Activated CD4-positive, alpha-beta memory T cell treated with anti-CD3 and anti-CD28 coated beads for 36 hours (primary cell): ENCODE results near the gene SLC25A53. TPM values are rescaled to one million over a fixed set of nuclear protein-coding genes. Genes with fewer than 3 reads are reported as not detected.
"Not testable (repeated sequence)": the region's sequence is repeated elsewhere in the genome, so short reads cannot be mapped to it uniquely, and the experiment has no call there.

ENCODE experiments used
- CTCF ChIA-PET: fragments of 350-600 bp; sonication (Branson Sonifier 250); formaldehyde crosslinking; loops from one replicate; lab custom pipeline; 2021; ENCODE audit warnings: antibody characterized with exemption, inconsistent platforms; lab: Charles Lee
- POLR2A ChIA-PET: fragments of 350-600 bp; sonication (Branson Sonifier 250); formaldehyde crosslinking; loops from one replicate; lab custom pipeline; 2021; ENCODE audit warnings: antibody characterized with exemption; lab: Charles Lee
- DNase-seq: peaks from one replicate; pipeline ENCODE4 v3.0.0-alpha.2; 2020
- H3K27ac Mint-ChIP-seq: one replicate; pipeline ENCODE4 v1.8.0; 2021; ENCODE audit warnings: mixed read lengths
- H3K27me3 Mint-ChIP-seq: one replicate; pipeline ENCODE4 v1.8.0; 2021; ENCODE audit warnings: mixed read lengths
- H3K36me3 Mint-ChIP-seq: one replicate; pipeline ENCODE4 v1.8.0; 2021; ENCODE audit warnings: mixed read lengths
- H3K4me1 Mint-ChIP-seq: one replicate; pipeline ENCODE4 v1.8.0; 2021; ENCODE audit warnings: low read depth, mixed read lengths
- H3K4me3 Mint-ChIP-seq: one replicate; pipeline ENCODE4 v1.8.0; 2021; ENCODE audit warnings: mild to moderate bottlenecking, mixed read lengths
- H3K9me3 Mint-ChIP-seq: one replicate; pipeline ENCODE4 v1.8.0; 2021; ENCODE audit warnings: mixed read lengths
- intact Hi-C: fragments of 100-400 bp; cut with micrococcal nuclease; formaldehyde crosslinking; loops from one replicate; pipeline ENCODE4 v1.15.1; 2023
- total RNA-seq, 2 experiments: library from RNA; stranded (reverse); gene quantifications; one replicate each; pipeline ENCODE4 v1.2.3, GENCODE V29; 2021

Gene SLC25A53
- total RNA-seq, 2 experiments from 2014 or later: 3.6 to 4.2 TPM

DNA sequence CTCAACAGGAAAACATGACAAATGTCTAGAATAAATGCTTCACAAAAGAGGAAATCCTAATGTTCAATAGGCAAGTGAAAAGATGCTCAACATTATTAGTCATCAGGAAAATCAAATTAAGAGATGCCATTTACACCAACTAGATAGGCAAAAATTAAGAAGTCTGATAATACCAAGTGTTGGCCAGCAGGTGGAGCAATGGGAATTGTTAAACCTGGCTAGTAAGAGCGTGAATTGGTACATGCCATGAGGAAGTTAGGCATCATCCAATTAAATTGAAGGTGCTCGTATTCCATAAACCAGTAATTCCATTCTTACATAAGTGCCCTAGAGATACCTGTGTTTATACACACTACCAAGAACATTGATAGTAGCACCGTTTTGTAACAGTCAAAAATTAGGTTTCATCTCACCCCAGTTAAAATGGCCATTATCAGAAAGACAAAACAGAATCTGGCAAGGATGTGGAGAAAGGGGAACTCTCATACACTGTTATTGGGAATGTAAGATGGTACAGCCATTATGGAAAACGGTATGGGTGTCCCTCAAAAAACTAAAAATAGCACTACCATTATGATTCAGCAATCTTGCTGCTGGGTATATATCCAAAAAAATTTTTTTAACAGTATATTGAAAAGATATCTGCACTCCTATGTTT lies 58.5 kb downstream of the SLC25A53 start:
- peak; percentile 48 for DNase-seq
- Mint-ChIP-seq H3K4me3 (no peak overlapping the region), H3K9me3 (no peaks in the 10 kb centered on the region), H3K36me3 (no peaks in the 10 kb centered on the region), H3K27me3 (no peaks in the 10 kb centered on the region), H3K27ac (no peak overlapping the region), H3K4me1 (peaks cover 2% of the 10 kb centered on the region)
- CTCF ChIA-PET: interaction anchor here (0.7 to 4.2 kb wide), 3 partner anchors 15 to 38 kb away, joined by 5 to 48 read pairs (median 25); partner anchors contain the start of gene ZCCHC18
- intact Hi-C loops: loop anchor here (1.0 kb wide), 3 partner anchors 13 to 172 kb away; no protein-coding TSS in a partner anchor
- POLR2A ChIA-PET: no interaction called here

DNA sequence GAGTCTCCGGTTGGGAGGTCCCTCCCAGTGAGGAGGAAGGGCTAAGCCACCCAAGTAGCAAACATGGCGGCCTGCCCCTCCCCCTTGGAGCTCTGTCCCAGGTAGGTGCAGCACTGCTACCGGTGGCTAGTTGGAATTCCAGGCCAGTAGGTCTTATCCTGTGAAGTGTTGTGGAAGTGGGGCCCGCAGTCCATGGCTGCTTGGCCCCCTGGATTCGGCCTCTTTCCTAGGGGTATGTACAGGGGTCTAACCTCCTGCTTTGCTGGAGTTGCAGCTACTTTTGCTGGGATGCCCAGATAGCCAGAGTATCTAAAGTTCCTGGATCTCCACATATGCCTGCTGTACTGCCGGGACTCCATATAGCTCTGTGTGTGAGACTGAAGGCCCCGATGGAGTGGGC lies 70.9 kb downstream of the SLC25A53 start:
- H3K27ac Mint-ChIP-seq: no peak overlapping the region
- intact Hi-C loops: no loop called here

DNA sequence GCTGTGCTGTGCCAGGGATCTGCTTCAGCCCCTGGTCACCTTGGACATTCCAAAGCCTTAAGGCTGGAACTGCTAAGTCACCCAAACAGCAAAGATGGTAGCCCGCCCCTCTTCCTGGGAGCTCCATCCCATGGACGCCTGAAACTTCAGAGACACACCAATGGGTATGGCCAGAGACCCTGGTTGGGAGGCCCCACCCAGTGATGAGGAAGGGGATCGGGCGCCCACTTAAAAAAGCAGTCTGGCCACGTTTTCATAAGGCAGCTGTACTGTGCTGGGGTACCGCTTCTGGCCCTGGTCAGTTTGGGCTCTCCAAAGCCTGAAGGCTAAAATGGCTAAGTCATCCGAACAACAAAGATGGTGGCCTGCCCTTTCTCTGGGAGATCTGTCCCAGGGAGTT lies 71.3 kb downstream of the SLC25A53 start:
- Mint-ChIP-seq H3K9me3 (no peaks in the 10 kb centered on the region), H3K27ac (no peak overlapping the region), H3K4me3 (no peak overlapping the region), H3K27me3 (peaks cover 5% of the 10 kb centered on the region), H3K36me3 (no peaks in the 10 kb centered on the region), H3K4me1 (no peaks in the 10 kb centered on the region)
- POLR2A ChIA-PET: no interaction called here
- intact Hi-C loops: no loop called here
- CTCF ChIA-PET: no interaction called here
- DNase-seq: no peak

More for the DNA sequence above, 70.9 kb downstream of the SLC25A53 start:
- Mint-ChIP-seq H3K4me3 (no peak overlapping the region), H3K27me3 (peaks cover 5% of the 10 kb centered on the region), H3K9me3 (no peaks in the 10 kb centered on the region), H3K36me3 (no peaks in the 10 kb centered on the region), H3K4me1 (no peaks in the 10 kb centered on the region)
- CTCF ChIA-PET: no interaction called here
- no peak for DNase-seq
- POLR2A ChIA-PET: no interaction called here

DNA sequence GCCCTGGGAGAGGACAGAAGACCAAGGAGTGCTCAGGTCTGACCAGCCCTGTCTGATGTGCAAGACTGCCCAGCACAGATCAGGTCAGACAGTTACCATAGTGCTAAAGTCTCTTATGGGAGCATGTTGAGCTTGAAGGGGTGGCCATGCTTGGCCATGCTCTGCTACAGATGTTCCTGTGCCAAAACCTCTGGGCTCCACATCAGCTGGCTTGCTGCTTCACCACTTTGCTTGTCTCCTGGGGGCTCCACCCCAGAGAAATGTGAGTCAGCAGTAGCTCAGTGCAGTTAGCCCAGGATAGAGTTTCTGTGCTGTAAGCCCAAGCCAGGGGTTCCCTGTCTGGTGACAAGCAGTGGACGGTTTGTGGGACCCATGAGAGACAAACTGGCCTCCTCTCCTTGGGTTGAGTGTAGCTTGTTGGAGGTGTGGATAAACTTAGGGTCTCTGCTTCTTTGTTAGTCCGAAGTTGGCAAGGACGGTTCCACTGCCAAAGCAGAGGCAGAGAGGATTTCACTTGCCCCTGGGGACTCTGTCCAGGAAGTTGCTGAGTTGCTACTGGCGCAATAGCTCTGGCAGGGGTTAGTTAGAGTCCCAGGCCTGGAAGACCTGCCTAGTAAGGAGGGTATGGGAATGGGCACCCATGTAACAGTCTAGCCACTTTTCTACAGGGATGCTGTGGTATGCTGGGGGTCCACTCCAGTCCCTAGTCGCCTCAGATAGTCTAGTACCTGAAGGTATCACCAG lies 72.1 kb downstream of the SLC25A53 start:
- no peak overlapping the region for H3K27ac Mint-ChIP-seq
- H3K9me3 Mint-ChIP-seq: no peaks in the 10 kb centered on the region
- ChIA-PET CTCF (no interaction called here), POLR2A (no interaction called here)
- intact Hi-C loops: no loop called here
- H3K36me3 Mint-ChIP-seq: no peaks in the 10 kb centered on the region
- no peak for DNase-seq
- no peaks in the 10 kb centered on the region for H3K4me1 Mint-ChIP-seq
- H3K27me3 Mint-ChIP-seq: peaks cover 5% of the 10 kb centered on the region
- H3K4me3 Mint-ChIP-seq: no peak overlapping the region

DNA sequence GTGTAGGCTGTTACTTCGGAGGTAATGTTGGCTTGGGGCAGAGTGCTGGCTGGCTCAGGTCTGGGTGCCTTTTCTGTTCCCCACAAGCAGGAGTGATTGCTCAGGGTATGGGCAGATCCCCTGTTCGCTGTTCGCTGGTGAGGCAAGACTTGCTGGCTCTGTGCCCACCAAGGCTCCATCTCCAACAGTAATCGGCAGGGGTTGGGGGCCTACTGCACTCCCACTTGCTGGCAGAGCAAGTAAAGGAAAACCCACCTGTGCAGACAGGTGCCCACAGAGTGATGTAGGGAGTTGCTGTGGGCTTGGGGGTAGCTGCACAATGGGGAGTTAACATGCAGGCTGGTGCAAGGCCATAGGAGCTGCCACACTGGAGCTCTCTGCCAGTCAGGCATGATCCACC lies 72.7 kb downstream of the SLC25A53 start:
- ChIA-PET POLR2A (no interaction called here), CTCF (no interaction called here)
- H3K27me3 Mint-ChIP-seq: peaks cover 5% of the 10 kb centered on the region

DNA sequence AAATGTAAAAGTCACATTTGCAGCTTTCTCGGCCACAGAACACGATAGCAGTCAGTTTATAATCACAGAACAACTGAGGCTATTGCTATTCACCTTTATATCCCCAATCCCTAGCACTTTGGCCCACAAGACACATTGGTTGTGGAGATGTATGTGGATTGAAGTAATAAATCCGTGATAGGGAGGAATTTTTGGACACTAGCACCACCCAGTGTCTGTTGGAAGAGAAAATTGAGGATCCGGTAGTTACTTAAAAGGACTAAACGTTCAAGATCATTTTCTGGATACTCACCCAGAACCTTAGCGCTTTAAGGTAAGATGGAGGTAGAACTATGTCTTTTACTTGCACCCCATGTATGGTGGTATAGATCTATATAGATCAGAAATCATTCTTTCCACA lies 79.0 kb downstream of the SLC25A53 start:
- H3K9me3 Mint-ChIP-seq, intact Hi-C loops, DNase-seq, POLR2A ChIA-PET, H3K27ac Mint-ChIP-seq, H3K36me3 Mint-ChIP-seq, H3K4me3 Mint-ChIP-seq, H3K4me1 Mint-ChIP-seq, CTCF ChIA-PET, H3K27me3 Mint-ChIP-seq: not testable (repeated sequence)

More for the DNA sequence above, 72.7 kb downstream of the SLC25A53 start:
- H3K4me1 Mint-ChIP-seq: no peaks in the 10 kb centered on the region
- no peaks in the 10 kb centered on the region for H3K36me3 Mint-ChIP-seq
- no peak overlapping the region for H3K27ac Mint-ChIP-seq
- H3K9me3 Mint-ChIP-seq: no peaks in the 10 kb centered on the region
- no peak for DNase-seq
- H3K4me3 Mint-ChIP-seq: no peak overlapping the region
- intact Hi-C loops: no loop called here

DNA sequence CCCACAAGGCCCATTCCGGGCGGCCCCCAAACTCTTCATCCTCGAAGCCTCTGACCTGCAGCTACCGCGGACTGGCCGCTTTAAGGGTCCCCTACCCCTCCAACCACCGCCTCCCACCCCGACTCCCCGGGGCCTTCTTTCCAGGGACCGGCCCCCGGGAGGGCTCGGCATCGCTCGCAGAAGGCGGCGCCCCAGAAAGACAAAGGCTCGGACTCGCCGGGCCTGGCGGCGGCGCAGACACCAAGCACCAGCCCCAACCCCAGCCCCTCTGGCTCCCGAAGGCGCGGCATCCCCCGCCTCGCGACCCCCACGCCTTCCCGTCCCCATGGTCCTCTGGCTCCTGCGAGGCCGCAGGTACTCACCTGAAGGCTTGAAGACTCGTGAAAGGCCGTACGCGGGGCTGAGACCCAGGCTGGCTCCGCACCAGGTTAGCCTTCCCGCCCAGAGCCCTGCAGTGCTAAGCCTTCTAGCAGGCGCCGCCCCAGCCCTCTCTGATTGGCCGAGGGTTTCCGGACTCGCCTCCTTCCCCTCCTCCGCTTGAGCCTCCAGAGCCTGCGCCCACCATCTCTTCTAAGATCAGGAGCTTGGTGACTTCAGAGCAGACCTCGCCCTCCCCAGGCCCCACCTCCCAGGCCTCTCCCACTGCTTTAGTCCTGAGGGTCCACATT lies 80.9 kb downstream of the SLC25A53 start, which contains the start of gene TMSB15C:
Gene TMSB15C, minus strand, starts transcription at position 459 of the 668 bp plus-strand sequence.
- POLR2A ChIA-PET, H3K9me3 Mint-ChIP-seq, DNase-seq, H3K4me1 Mint-ChIP-seq, CTCF ChIA-PET, H3K4me3 Mint-ChIP-seq, H3K36me3 Mint-ChIP-seq, H3K27me3 Mint-ChIP-seq, intact Hi-C loops, H3K27ac Mint-ChIP-seq: not testable (repeated sequence)

DNA sequence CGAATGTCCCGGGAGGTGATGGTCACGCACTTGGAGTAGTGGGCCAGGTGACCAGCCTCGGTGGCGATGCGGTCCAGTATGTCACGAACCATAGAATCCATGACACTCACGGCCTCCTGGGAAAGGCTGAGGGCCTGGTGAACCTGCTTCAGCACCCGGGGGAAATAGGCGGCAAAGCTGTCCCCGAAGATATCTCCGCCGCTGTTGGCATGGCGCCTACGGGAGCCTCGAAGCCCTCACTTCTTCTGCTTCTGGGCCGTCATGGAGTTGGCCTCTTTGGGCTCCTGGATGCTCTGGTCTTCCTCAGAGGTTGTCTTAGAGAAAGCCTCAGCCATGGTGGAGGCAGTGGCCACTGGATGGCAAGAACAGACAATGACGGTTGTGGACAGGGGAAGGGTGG lies 94.2 kb downstream of the SLC25A53 start:
- CTCF ChIA-PET, H3K4me3 Mint-ChIP-seq, POLR2A ChIA-PET: not testable (repeated sequence)

DNA sequence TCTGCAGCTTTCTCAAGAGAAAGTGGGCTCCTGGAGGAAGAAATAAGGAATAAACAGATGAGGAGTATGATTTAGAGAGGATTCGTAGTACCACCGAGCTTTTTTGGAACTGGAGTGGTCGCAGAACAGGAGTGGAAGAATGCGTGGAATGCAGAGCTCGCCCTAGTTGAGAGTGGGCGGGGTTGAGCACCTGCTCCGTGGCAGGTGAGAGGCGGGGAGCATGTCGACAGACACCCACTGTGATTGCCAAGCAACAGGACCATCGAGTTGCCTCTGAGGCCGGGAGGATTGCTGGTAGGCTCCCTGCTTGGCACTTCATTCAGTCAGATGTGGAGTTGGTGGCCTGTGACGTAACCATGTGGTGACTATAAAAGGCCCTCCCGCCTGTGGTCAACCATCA lies 101.9 kb downstream of the SLC25A53 start:
- H3K9me3 Mint-ChIP-seq, H3K4me3 Mint-ChIP-seq, intact Hi-C loops, DNase-seq, H3K27me3 Mint-ChIP-seq, H3K27ac Mint-ChIP-seq, H3K36me3 Mint-ChIP-seq, POLR2A ChIA-PET, CTCF ChIA-PET, H3K4me1 Mint-ChIP-seq: not testable (repeated sequence)

More for the DNA sequence above, 94.2 kb downstream of the SLC25A53 start:
- H3K9me3 Mint-ChIP-seq, intact Hi-C loops, DNase-seq, H3K4me1 Mint-ChIP-seq, H3K27ac Mint-ChIP-seq, H3K27me3 Mint-ChIP-seq, H3K36me3 Mint-ChIP-seq: not testable (repeated sequence)

Other genes starting within 250 kb of the SLC25A53 start
- 1 to 10 TPM; 6.2 to 8.6 TPM for gene TMSB15B, start 194.4 kb downstream of the SLC25A53 start, total RNA-seq
- gene H2BW1, start 143.3 kb downstream of the SLC25A53 start, total RNA-seq: not detected
- not detected for gene H2BW2, start 117.1 kb downstream of the SLC25A53 start, total RNA-seq
- gene TMSB15C, start 80.8 kb downstream of the SLC25A53 start, total RNA-seq: 1 to 10 TPM; 1.6 to 2.7 TPM
- under 1 TPM; 0.36 to 0.77 TPM for gene ZCCHC18, start 44.5 kb downstream of the SLC25A53 start, total RNA-seq
- gene FAM199X, start 9.4 kb upstream of the SLC25A53 start, total RNA-seq: 1 to 10 TPM; 8.3 to 9.1 TPM
- gene ESX1, start 97.9 kb upstream of the SLC25A53 start, total RNA-seq: not detected